HG02610 (cell line): ENCODE data around the gene SNRNP40.

Source experiments
- ATAC-seq: cut with Tn5 transposase; IDR thresholded peaks from one replicate; pipeline ENCODE4 v1.9.1; 2021; ENCODE audit warnings: mild to moderate bottlenecking, moderate library complexity; ENCODE audit not compliant: unreplicated experiment

Gene SNRNP40

GRCh38 chr1:31234123-31234708 is 62.4 kb downstream of the SNRNP40 start:
- no peak for ATAC-seq

GRCh38 chr1:31232689-31233088 is 63.9 kb downstream of the SNRNP40 start:
- ATAC-seq, result no peak

- no peak for ATAC-seq
These were observed 64.8 kb downstream of the SNRNP40 start for GRCh38 chr1:31231802-31232201.

- no peak for ATAC-seq
These were observed 66.2 kb downstream of the SNRNP40 start for GRCh38 chr1:31230378-31230777.

- ATAC-seq, result no peak
These were observed 67.6 kb downstream of the SNRNP40 start for GRCh38 chr1:31228986-31229385.

GRCh38 chr1:31227891-31228568 is 68.6 kb downstream of the SNRNP40 start:
- ATAC-seq, result no peak

- ATAC-seq, result no peak
These were observed 72.5 kb downstream of the SNRNP40 start for GRCh38 chr1:31224068-31224467.

GRCh38 chr1:31222176-31222575 is 74.4 kb downstream of the SNRNP40 start:
- no peak for ATAC-seq

GRCh38 chr1:31221072-31221471 is 75.5 kb downstream of the SNRNP40 start:
- ATAC-seq, result no peak

- no peak for ATAC-seq
These were observed 77.1 kb downstream of the SNRNP40 start for GRCh38 chr1:31219489-31219888.

- ATAC-seq, result no peak
These were observed 77.9 kb downstream of the SNRNP40 start for GRCh38 chr1:31218705-31219104.

- ATAC-seq, result no peak
These were observed 80.6 kb downstream of the SNRNP40 start for GRCh38 chr1:31216016-31216415.

- ATAC-seq, result no peak
These were observed 81.5 kb downstream of the SNRNP40 start for GRCh38 chr1:31215065-31215570.

- ATAC-seq, result no peak
These were observed 82.1 kb downstream of the SNRNP40 start for GRCh38 chr1:31214316-31215064.
